ENCODE data around the gene CD209. TPM values are rescaled to one million over a fixed set of nuclear protein-coding genes. Genes with fewer than 3 reads are reported as not detected.

Gene CD209, protein sequence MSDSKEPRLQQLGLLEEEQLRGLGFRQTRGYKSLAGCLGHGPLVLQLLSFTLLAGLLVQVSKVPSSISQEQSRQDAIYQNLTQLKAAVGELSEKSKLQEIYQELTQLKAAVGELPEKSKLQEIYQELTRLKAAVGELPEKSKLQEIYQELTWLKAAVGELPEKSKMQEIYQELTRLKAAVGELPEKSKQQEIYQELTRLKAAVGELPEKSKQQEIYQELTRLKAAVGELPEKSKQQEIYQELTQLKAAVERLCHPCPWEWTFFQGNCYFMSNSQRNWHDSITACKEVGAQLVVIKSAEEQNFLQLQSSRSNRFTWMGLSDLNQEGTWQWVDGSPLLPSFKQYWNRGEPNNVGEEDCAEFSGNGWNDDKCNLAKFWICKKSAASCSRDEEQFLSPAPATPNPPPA
- total RNA-seq (2011; cell fraction: chromatin; rRNA removed; ENCODE audit: low replicate concordance): not detected in 2 replicates
- total RNA-seq (2011; cell fraction: nucleolus; rRNA removed): not detected in 2 replicates
- not detected in 2 replicates for total RNA-seq (2011; cell fraction: nucleoplasm; rRNA removed)
- total RNA-seq (2014; rRNA removed): not detected in 2 replicates
- total RNA-seq (2014; rRNA removed; fragmentation: Illumina TruSeq; extraction: Trizol): not detected in 2 replicates
- total RNA-seq (2015; rRNA removed; fragmentation: Illumina TruSeq; extraction: Trizol): not detected in 2 replicates
- total RNA-seq (2021): not detected in 2 replicates
- 0.01 TPM in 2 replicates for polyA plus RNA-seq (2011; rRNA removed)
- polyA plus RNA-seq (2011; cell fraction: cytosol; rRNA removed): 0.01 and 0.04 TPM in 2 replicates
- not detected in 2 replicates for polyA plus RNA-seq (2011; cell fraction: nucleus; rRNA removed)
- 0.04 TPM in 1 of 2 replicates, not detected in the other for polyA plus RNA-seq (2012)
- not detected in 2 replicates for polyA plus RNA-seq (2014; fragmentation: Illumina TruSeq; extraction: Trizol)
- polyA plus RNA-seq (2014; fragmentation: Nextera tagmentation; extraction: Ambion mirVana): not detected
- not detected in 2 replicates for polyA plus RNA-seq (2014; rRNA removed)
- not detected in 2 replicates for polyA minus RNA-seq (2011; rRNA and poly(A)+ RNA removed)
- not detected in 2 replicates for polyA minus RNA-seq (2011; cell fraction: cytosol; rRNA and poly(A)+ RNA removed)
- polyA minus RNA-seq (2011; cell fraction: nucleus; rRNA and poly(A)+ RNA removed): not detected in 2 replicates
- Bru-seq, nascent RNA: not detected
- not detected for BruChase-seq, experiment 1, labeled RNA remaining after a 2-hour chase
- percentile 11 among the genes with signal in this experiment for BruChase-seq, experiment 2, labeled RNA remaining after a 6-hour chase
- long read RNA-seq, experiment 1: 0 reads
- long read RNA-seq, experiment 2: 0 reads
- long read RNA-seq, experiment 3: 0 reads

DNA sequence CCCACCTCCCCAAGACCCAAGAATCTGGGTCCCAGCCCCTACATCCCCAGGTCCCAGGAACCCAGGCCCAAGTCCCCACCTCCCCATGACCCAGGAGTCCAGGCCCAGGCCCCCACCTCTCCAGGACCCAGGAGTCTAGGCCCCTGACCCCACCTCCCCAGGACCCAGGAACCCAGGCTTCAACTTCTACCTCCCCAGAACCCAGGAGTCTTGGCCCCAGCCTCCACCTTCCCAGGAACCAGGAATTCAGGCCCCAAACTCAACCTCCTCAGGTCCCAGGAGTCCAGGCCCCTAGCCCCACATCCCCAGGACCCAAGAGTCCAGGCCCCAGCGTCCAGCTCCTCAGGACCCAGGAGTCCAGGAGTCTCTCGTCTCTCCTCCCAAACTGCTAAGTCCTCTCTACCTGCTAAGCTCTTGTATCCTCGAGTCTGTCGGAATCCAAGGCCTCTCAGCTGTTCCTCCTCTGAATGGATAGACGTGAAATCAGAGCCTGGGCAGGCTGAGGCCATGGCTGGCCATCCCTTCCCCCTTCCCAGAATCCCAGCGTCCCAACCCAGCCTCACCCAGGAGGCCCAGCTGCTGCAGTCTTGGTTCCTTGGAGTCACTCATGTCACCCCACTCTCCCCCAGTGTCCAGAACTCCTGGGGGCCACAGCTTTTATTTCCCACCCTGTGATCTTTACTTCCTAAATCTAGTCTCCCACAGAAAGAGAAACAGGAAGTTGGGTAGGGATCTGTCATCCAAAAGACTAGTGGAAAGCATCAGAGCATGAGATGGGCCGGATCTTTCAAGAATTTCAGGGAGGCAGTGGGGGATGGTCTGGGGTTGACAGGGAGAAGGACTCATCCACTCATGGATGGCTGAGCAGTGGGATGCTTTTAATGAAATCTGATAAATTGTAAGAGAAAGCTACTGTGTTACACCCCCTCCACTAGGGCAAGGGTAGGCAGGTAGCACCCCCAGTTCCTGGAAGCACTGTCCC lies at the start of gene CD209:
Gene CD209, minus strand, starts transcription at position 632 of the 982 bp plus-strand sequence. Its CDS starts 23 bp downstream, at position 609.
- 2% methylated on average over 7 of the region's 7 CpGs for WGBS (ENCODE audit: insufficient coverage, low coverage, missing lambda C conversion rate)
- no peak within 1 kb of the TSS for H3K27ac ChIP-seq (ENCODE audit: extremely low read depth, low read depth, low read length)
- H3K9me3 ChIP-seq (replicated peaks; ENCODE audit: control insufficient read depth, insufficient read depth, low read depth, low read length): 0 out of 2 replicates have a peak, but pooled peaks cover 4% of the 10 kb centered on the region
- BruUV-seq (replicated peaks): no TSS peak
- ATAC-seq (no peak), DNase-seq (ENCODE audit: extremely low read depth in 1 of 4, low spot score in 3 of 4) (no peak), FAIRE-seq (no peak)
- H3K9ac ChIP-seq (ENCODE audit: insufficient read depth in 1 of 2, low read depth in 2 of 2, low read length in 2 of 2): no peak within 1 kb of the TSS; a peak in 1 of 4 replicates
- no peaks in the 10 kb centered on the region for H4K20me1 ChIP-seq (replicated peaks; ENCODE audit: control insufficient read depth, insufficient read depth, low read length)
- POLR2A ChIA-PET: interaction anchor here (0.5 to 0.7 kb wide), 3 partner anchors 13 to 180 kb away, joined by 3 read pairs; no protein-coding TSS in a partner anchor
- in situ Hi-C loops (cut with MboI) (no loop called here), intact Hi-C loops (cut with micrococcal nuclease) (no loop called here)
- H3K9me1 ChIP-seq (ENCODE audit: control insufficient read depth, insufficient read depth, low read length): no peaks in the 10 kb centered on the region
- peaks cover 0 to 2% of the 10 kb centered on the region in 2 experiments; a peak in 3 of 5 replicates for H3K4me1 ChIP-seq (replicated peaks in 1 of 2; ENCODE audit: control insufficient read depth in 2 of 2, insufficient read depth in 2 of 2, low read length in 2 of 2)
- no peak within 1 kb of the TSS for H2AFZ ChIP-seq (ENCODE audit: low read depth, low read length)
- CTCF ChIA-PET (ENCODE audit: low intra/inter-chr PET ratio): no interaction called here
- peaks cover 0 to 6% of the 10 kb centered on the region in 2 experiments; a peak in 2 of 5 replicates for H3K27me3 ChIP-seq (ENCODE audit: control insufficient read depth in 2 of 2, insufficient read depth in 2 of 2, low read length in 2 of 2)
- H3K4me2 ChIP-seq (ENCODE audit: insufficient read depth, low read length): no peak within 1 kb of the TSS
- H3K36me3 ChIP-seq (ENCODE audit: control insufficient read depth, insufficient read depth, low read length): no peaks in the 10 kb centered on the region
- TF ChIP-seq, protein P1, sequence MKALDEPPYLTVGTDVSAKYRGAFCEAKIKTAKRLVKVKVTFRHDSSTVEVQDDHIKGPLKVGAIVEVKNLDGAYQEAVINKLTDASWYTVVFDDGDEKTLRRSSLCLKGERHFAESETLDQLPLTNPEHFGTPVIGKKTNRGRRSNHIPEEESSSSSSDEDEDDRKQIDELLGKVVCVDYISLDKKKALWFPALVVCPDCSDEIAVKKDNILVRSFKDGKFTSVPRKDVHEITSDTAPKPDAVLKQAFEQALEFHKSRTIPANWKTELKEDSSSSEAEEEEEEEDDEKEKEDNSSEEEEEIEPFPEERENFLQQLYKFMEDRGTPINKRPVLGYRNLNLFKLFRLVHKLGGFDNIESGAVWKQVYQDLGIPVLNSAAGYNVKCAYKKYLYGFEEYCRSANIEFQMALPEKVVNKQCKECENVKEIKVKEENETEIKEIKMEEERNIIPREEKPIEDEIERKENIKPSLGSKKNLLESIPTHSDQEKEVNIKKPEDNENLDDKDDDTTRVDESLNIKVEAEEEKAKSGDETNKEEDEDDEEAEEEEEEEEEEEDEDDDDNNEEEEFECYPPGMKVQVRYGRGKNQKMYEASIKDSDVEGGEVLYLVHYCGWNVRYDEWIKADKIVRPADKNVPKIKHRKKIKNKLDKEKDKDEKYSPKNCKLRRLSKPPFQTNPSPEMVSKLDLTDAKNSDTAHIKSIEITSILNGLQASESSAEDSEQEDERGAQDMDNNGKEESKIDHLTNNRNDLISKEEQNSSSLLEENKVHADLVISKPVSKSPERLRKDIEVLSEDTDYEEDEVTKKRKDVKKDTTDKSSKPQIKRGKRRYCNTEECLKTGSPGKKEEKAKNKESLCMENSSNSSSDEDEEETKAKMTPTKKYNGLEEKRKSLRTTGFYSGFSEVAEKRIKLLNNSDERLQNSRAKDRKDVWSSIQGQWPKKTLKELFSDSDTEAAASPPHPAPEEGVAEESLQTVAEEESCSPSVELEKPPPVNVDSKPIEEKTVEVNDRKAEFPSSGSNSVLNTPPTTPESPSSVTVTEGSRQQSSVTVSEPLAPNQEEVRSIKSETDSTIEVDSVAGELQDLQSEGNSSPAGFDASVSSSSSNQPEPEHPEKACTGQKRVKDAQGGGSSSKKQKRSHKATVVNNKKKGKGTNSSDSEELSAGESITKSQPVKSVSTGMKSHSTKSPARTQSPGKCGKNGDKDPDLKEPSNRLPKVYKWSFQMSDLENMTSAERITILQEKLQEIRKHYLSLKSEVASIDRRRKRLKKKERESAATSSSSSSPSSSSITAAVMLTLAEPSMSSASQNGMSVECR (CRISPR knock-in tag; IDR thresholded peaks at IDR 0.05): no peak
- TF ChIP-seq, protein P2, sequence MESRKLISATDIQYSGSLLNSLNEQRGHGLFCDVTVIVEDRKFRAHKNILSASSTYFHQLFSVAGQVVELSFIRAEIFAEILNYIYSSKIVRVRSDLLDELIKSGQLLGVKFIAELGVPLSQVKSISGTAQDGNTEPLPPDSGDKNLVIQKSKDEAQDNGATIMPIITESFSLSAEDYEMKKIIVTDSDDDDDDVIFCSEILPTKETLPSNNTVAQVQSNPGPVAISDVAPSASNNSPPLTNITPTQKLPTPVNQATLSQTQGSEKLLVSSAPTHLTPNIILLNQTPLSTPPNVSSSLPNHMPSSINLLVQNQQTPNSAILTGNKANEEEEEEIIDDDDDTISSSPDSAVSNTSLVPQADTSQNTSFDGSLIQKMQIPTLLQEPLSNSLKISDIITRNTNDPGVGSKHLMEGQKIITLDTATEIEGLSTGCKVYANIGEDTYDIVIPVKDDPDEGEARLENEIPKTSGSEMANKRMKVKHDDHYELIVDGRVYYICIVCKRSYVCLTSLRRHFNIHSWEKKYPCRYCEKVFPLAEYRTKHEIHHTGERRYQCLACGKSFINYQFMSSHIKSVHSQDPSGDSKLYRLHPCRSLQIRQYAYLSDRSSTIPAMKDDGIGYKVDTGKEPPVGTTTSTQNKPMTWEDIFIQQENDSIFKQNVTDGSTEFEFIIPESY (CRISPR knock-in tag; IDR thresholded peaks at IDR 0.05): no peak
- peak; percentile 10; the same call in 1 of the 2 replicates for TF ChIP-seq SPI1 (IDR thresholded peaks at IDR 0.05; ENCODE audit: borderline replicate concordance, low read depth, low read length)
- TF ChIP-seq, protein P3, sequence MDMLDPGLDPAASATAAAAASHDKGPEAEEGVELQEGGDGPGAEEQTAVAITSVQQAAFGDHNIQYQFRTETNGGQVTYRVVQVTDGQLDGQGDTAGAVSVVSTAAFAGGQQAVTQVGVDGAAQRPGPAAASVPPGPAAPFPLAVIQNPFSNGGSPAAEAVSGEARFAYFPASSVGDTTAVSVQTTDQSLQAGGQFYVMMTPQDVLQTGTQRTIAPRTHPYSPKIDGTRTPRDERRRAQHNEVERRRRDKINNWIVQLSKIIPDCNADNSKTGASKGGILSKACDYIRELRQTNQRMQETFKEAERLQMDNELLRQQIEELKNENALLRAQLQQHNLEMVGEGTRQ (CRISPR knock-in tag; IDR thresholded peaks at IDR 0.05): no peak
- no peak within 1 kb of the TSS for H3K4me3 ChIP-seq
- no peaks in the 10 kb centered on the region for H3K79me2 ChIP-seq (ENCODE audit: control insufficient read depth, insufficient read depth, low read length)

All from K562 (cell line).